ENCODE measurements around the gene PNMA8C.

PNMA8C gene

DNA sequence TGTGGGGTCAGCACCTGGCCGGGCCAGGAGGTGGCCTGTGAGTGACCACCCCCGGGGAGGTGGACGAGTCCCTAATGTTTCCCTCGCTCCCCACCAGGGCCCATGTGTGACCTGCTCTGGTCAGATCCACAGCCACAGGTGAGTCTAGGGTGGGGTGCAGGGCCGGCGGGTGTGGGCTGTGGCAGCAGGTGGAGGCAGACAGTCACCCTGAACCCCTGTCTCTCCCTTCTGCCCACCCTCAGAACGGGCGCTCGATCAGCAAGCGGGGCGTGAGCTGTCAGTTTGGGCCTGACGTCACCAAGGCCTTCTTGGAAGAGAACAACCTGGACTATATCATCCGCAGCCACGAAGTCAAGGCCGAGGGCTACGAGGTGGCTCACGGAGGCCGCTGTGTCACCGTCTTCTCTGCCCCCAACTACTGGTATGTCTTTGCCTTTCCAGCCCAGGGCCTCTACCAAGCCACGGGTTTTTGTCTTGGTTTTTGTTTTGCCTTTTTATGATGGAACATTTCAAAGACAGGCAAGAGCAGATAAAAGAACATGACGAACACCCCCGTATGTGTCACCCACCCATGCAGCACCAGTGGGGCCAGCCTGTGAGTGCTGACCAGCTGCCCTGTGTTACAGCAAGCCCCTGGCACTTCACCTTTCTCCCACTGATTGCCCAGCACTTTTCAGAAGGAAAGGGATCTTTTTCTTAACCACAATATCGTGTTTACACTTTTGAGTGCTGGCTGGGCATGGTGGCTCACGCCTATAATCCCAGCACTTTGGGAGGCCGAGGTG lies 40.2 kb downstream of the PNMA8C start:
- TF ChIP-seq TEAD4 (IDR thresholded peaks at IDR 0.05) (no peak), NFIC (IDR thresholded peaks at IDR 0.05) (no peak)

DNA sequence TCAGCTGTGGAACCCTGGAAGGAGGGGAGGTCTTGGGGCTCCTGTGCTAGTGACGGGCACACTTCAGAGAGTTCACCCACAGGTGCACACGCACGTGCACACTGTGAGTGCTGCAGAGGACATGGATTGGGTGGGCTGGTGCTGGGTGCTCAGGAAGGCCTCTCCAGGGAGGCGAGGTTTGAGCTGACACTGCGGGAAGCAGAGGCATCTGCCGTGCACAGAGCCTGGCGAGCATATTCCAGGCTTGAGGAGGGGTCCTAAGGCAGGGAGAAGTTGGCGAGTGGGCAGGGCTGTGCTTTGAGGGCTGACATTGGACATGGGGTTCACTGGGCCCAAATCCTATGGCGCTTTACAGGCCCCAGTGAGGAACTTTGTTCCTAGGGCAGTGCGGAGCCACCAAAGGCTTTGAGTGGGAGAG lies 41.0 kb downstream of the PNMA8C start:
- TF ChIP-seq, protein P1, sequence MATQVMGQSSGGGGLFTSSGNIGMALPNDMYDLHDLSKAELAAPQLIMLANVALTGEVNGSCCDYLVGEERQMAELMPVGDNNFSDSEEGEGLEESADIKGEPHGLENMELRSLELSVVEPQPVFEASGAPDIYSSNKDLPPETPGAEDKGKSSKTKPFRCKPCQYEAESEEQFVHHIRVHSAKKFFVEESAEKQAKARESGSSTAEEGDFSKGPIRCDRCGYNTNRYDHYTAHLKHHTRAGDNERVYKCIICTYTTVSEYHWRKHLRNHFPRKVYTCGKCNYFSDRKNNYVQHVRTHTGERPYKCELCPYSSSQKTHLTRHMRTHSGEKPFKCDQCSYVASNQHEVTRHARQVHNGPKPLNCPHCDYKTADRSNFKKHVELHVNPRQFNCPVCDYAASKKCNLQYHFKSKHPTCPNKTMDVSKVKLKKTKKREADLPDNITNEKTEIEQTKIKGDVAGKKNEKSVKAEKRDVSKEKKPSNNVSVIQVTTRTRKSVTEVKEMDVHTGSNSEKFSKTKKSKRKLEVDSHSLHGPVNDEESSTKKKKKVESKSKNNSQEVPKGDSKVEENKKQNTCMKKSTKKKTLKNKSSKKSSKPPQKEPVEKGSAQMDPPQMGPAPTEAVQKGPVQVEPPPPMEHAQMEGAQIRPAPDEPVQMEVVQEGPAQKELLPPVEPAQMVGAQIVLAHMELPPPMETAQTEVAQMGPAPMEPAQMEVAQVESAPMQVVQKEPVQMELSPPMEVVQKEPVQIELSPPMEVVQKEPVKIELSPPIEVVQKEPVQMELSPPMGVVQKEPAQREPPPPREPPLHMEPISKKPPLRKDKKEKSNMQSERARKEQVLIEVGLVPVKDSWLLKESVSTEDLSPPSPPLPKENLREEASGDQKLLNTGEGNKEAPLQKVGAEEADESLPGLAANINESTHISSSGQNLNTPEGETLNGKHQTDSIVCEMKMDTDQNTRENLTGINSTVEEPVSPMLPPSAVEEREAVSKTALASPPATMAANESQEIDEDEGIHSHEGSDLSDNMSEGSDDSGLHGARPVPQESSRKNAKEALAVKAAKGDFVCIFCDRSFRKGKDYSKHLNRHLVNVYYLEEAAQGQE (IDR thresholded peaks at IDR 0.05; ENCODE audit: low read depth): no peak
- no peak for TF ChIP-seq RAD21 (IDR thresholded peaks at IDR 0.05; ENCODE audit: low read depth)
- TF ChIP-seq CREB1 (IDR thresholded peaks at IDR 0.05; ENCODE audit: low read depth): no peak
- no peak for TF ChIP-seq EGR1 (IDR thresholded peaks at IDR 0.05)
- no peak for TF ChIP-seq EP300 (IDR thresholded peaks at IDR 0.05; ENCODE audit: borderline replicate concordance)
- TF ChIP-seq, protein P2, sequence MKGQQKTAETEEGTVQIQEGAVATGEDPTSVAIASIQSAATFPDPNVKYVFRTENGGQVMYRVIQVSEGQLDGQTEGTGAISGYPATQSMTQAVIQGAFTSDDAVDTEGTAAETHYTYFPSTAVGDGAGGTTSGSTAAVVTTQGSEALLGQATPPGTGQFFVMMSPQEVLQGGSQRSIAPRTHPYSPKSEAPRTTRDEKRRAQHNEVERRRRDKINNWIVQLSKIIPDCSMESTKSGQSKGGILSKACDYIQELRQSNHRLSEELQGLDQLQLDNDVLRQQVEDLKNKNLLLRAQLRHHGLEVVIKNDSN (IDR thresholded peaks at IDR 0.05): no peak
- no peak for TF ChIP-seq ZBTB7A (IDR thresholded peaks at IDR 0.05; ENCODE audit: low read depth)
- no peak for TF ChIP-seq TEAD4 (IDR thresholded peaks at IDR 0.05)
- no peak for TF ChIP-seq YY1 (IDR thresholded peaks at IDR 0.05; ENCODE audit: low read depth)
- no peak for TF ChIP-seq CEBPB (IDR thresholded peaks at IDR 0.05)
- TF ChIP-seq FOXM1 (IDR thresholded peaks at IDR 0.05; ENCODE audit: borderline replicate concordance, low read depth): no peak
- TF ChIP-seq TAF1 (IDR thresholded peaks at IDR 0.05; ENCODE audit: low read depth): no peak
- TF ChIP-seq NFIC (IDR thresholded peaks at IDR 0.05): no peak
- TF ChIP-seq, protein P3, sequence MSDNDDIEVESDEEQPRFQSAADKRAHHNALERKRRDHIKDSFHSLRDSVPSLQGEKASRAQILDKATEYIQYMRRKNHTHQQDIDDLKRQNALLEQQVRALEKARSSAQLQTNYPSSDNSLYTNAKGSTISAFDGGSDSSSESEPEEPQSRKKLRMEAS (IDR thresholded peaks at IDR 0.05): no peak
- TF ChIP-seq TCF12 (IDR thresholded peaks at IDR 0.05; ENCODE audit: low read depth): no peak

DNA sequence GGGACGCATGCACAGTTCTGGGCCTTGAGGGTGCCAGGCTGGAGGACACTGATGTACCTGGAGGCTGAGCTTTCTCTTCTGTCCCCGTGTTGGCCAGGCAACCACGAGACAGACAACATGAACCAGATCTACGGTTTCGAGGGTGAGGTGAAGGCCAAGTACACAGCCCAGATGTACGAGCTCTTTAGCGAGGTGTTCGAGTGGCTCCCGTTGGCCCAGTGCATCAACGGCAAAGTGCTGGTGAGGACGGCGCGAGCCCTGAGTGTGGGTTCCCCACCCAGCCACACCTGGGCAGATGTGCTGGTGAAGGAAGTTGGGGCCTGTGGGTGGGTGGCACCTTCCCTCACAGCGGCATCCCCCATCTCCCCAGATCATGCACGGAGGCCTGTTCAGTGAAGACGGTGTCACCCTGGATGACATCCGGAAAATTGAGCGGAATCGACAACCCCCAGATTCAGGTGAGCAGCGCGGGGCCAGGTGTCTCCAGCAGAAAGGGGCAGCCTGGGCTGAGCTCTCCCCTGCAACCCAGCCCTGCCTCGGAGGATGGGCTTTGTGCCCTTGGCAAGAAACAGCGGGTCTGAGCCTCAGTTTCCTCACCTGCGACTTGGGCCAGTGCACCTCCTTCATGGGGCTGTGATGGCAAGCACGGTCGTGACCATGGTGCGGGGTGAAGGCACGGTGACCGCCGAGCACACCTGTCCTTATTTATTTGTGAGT lies 41.6 kb downstream of the PNMA8C start:
- TF ChIP-seq CREB1 (IDR thresholded peaks at IDR 0.05; ENCODE audit: low read depth) (no peak), TCF12 (IDR thresholded peaks at IDR 0.05; ENCODE audit: low read depth) (no peak), ZBTB7A (IDR thresholded peaks at IDR 0.05; ENCODE audit: low read depth) (no peak), RAD21 (IDR thresholded peaks at IDR 0.05; ENCODE audit: low read depth) (no peak), NFIC (IDR thresholded peaks at IDR 0.05) (no peak), CEBPB (IDR thresholded peaks at IDR 0.05) (no peak), EP300 (IDR thresholded peaks at IDR 0.05; ENCODE audit: borderline replicate concordance) (no peak), TAF1 (IDR thresholded peaks at IDR 0.05; ENCODE audit: low read depth) (no peak), EGR1 (IDR thresholded peaks at IDR 0.05) (no peak), YY1 (IDR thresholded peaks at IDR 0.05; ENCODE audit: low read depth) (no peak), FOXM1 (IDR thresholded peaks at IDR 0.05; ENCODE audit: borderline replicate concordance, low read depth) (no peak)
- TF ChIP-seq, protein P2 (IDR thresholded peaks at IDR 0.05): no peak
- TF ChIP-seq, protein P1 (IDR thresholded peaks at IDR 0.05; ENCODE audit: low read depth): no peak

DNA sequence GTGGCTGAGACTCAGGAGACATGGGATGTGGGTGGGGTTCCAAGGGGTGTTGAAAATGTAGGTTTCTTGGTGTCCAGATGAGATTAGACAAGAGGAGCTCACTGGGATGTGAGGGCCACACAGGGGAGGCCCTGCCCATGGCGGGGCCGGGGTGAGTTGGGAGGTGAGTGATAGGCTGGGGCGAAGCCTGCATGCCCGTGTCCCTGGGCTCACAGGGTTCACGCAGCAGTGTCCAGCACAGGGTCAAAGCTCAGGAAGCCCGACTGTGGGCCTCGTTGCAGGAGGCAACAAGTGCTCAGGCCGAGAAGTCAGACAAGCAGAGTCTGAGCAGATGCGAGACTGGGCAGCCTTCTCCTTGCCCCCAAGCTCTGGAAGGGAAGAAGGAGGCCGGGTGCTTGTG lies 42.6 kb downstream of the PNMA8C start:
- TF ChIP-seq, protein P3 (IDR thresholded peaks at IDR 0.05): no peak
- TF ChIP-seq TEAD4 (IDR thresholded peaks at IDR 0.05): no peak
- TF ChIP-seq NFIC (IDR thresholded peaks at IDR 0.05): no peak
- TF ChIP-seq ZBTB7A (IDR thresholded peaks at IDR 0.05; ENCODE audit: low read depth): no peak
- no peak for TF ChIP-seq RAD21 (IDR thresholded peaks at IDR 0.05; ENCODE audit: low read depth)
- no peak for TF ChIP-seq TCF12 (IDR thresholded peaks at IDR 0.05; ENCODE audit: low read depth)
- TF ChIP-seq EGR1 (IDR thresholded peaks at IDR 0.05): no peak
- TF ChIP-seq TAF1 (IDR thresholded peaks at IDR 0.05; ENCODE audit: low read depth): no peak
- TF ChIP-seq, protein P1 (IDR thresholded peaks at IDR 0.05; ENCODE audit: low read depth): no peak
- no peak for TF ChIP-seq FOXM1 (IDR thresholded peaks at IDR 0.05; ENCODE audit: borderline replicate concordance, low read depth)
- no peak for TF ChIP-seq CEBPB (IDR thresholded peaks at IDR 0.05)
- TF ChIP-seq EP300 (IDR thresholded peaks at IDR 0.05; ENCODE audit: borderline replicate concordance): no peak
- TF ChIP-seq CREB1 (IDR thresholded peaks at IDR 0.05; ENCODE audit: low read depth): no peak
- TF ChIP-seq YY1 (IDR thresholded peaks at IDR 0.05; ENCODE audit: low read depth): no peak

Data from Ishikawa (cell line).